Muscle layer of colon (tissue), 2 donors: ENCODE results near the gene DARS2.
A peak's percentile ranks its signal among the peaks of the same experiment; 100 is the strongest.
"Not testable (repeated sequence)": the region's sequence is repeated elsewhere in the genome, so short reads cannot be mapped to it uniquely, and the experiment has no call there.

Source experiments
- H3K27ac ChIP-seq: one replicate; pipeline ENCODE4 v1.7.0; 2013; ENCODE audit warnings: low read depth, mild to moderate bottlenecking, low read length, moderate library complexity
- H3K27me3 ChIP-seq, 2 donors: one replicate each; pipeline ENCODE4 v1.7.0; 2013; ENCODE audit warnings: low read length in 2 of 2, mild to moderate bottlenecking in 2 of 2; ENCODE audit not compliant: insufficient read depth in 2 of 2, control insufficient read depth in 1 of 2
- H3K36me3 ChIP-seq: one replicate; pipeline ENCODE4 v1.7.0; 2013; ENCODE audit warnings: mild to moderate bottlenecking, low read length; ENCODE audit not compliant: insufficient read depth
- H3K4me1 ChIP-seq: one replicate; pipeline ENCODE4 v1.7.0; 2013; ENCODE audit warnings: mild to moderate bottlenecking, low read length; ENCODE audit not compliant: insufficient read depth
- H3K4me3 ChIP-seq, 2 donors: one replicate each; pipeline ENCODE4 v1.7.0; 2013; ENCODE audit warnings: low read length in 2 of 2, low read depth in 1 of 2, mild to moderate bottlenecking in 1 of 2, moderate library complexity in 1 of 2
- H3K9ac ChIP-seq: one replicate; pipeline ENCODE4 v1.7.0; 2013; ENCODE audit warnings: low read length
- H3K9me3 ChIP-seq: one replicate; pipeline ENCODE4 v1.7.0; 2013; ENCODE audit warnings: mild to moderate bottlenecking, low read length
- donor health status: abdominal sarcoma.
- donor health status: Adenocarcinoma of cecum.

Gene DARS2

GRCh38 chr1:173823781-173824314, 625 bp upstream of the DARS2 start:
- Histone ChIP-seq H3K9me3 (no peaks in the 10 kb centered on the region), H3K27ac (peak overlapping the region; percentile 63), H3K36me3 (no peaks in the 10 kb centered on the region), H3K9ac (peak overlapping the region; percentile 55), H3K27me3 (no peaks in the 10 kb centered on the region), H3K4me1 (peaks cover 9% of the 10 kb centered on the region), H3K4me3 (peak overlapping the region; percentile 71 to 93)

- H3K9me3 ChIP-seq, result no peaks in the 10 kb centered on the region
Measured at GRCh38 chr1:173827611-173828010, 3.1 kb downstream of the DARS2 start.

DNA sequence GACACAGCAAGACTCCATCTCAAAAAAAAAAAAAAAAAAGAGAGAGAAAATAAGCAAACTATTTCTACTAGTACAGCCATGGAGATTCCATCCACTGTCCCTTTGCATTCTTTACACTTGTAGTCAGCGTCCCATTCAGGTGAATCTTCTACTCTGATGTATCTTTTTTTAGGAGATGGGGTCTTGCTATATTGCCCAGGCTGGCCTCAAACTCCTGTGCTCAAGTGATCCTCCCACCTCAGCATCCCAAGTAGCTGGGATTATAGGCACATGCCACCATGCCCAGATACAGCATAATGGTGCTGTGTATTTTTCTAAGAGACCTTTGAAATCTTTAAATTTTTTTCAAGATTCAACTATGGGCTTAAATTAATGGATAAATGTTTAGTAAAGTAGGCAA, 8.3 kb downstream of the DARS2 start:
- Histone ChIP-seq H3K27ac (no peak overlapping the region), H3K36me3 (peaks cover 6% of the 10 kb centered on the region), H3K9me3 (no peaks in the 10 kb centered on the region), H3K4me3 (no peak overlapping the region), H3K9ac (no peak overlapping the region), H3K27me3 (no peaks in the 10 kb centered on the region), H3K4me1 (no peaks in the 10 kb centered on the region)

More at GRCh38 chr1:173827611-173828010, 3.1 kb downstream of the DARS2 start:
- H3K9ac ChIP-seq, result no peak overlapping the region
- H3K4me3 ChIP-seq, result no peak overlapping the region
- H3K4me1 ChIP-seq, result peaks cover 9% of the 10 kb centered on the region
- H3K27ac ChIP-seq, result no peak overlapping the region
- peaks cover 6% of the 10 kb centered on the region for H3K36me3 ChIP-seq
- H3K27me3 ChIP-seq, result no peaks in the 10 kb centered on the region

DNA sequence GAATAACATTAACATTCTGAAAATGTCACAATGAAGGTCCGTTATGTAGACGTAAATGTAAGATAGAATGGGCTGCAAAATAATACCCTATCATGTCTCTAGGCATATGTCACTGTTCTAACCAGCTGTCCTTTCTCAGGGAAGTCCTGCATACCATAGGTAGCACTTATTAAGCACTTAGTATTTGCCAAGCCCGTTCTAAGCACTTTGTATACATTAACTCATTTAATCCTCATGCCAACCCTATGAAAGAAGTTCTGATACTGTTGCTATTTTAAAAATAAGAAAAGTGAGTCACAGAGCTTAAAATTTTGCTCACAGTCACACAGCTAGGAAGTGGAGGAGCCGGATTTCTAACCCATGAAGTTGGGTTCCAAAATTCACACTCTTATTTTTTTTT, 27.6 kb downstream of the DARS2 start:
- Histone ChIP-seq H3K9me3 (no peaks in the 10 kb centered on the region), H3K27ac (no peak overlapping the region), H3K9ac (no peak overlapping the region), H3K36me3 (peaks cover 15% of the 10 kb centered on the region), H3K4me1 (no peaks in the 10 kb centered on the region), H3K27me3 (no peaks in the 10 kb centered on the region), H3K4me3 (no peak overlapping the region)

- Histone ChIP-seq H3K4me3 (no peak overlapping the region), H3K27me3 (no peaks in the 10 kb centered on the region), H3K36me3 (peaks cover 24% of the 10 kb centered on the region), H3K4me1 (no peaks in the 10 kb centered on the region), H3K9me3 (no peaks in the 10 kb centered on the region), H3K27ac (no peak overlapping the region), H3K9ac (no peak overlapping the region)
Measured at GRCh38 chr1:173853074-173853473, 28.6 kb downstream of the DARS2 start.

GRCh38 chr1:173856014-173856413, 31.5 kb downstream of the DARS2 start:
- Histone ChIP-seq H3K9ac (no peak overlapping the region), H3K4me1 (no peaks in the 10 kb centered on the region), H3K4me3 (no peak overlapping the region), H3K36me3 (peaks cover 24% of the 10 kb centered on the region), H3K27me3 (no peaks in the 10 kb centered on the region), H3K9me3 (no peaks in the 10 kb centered on the region), H3K27ac (no peak overlapping the region)

DNA sequence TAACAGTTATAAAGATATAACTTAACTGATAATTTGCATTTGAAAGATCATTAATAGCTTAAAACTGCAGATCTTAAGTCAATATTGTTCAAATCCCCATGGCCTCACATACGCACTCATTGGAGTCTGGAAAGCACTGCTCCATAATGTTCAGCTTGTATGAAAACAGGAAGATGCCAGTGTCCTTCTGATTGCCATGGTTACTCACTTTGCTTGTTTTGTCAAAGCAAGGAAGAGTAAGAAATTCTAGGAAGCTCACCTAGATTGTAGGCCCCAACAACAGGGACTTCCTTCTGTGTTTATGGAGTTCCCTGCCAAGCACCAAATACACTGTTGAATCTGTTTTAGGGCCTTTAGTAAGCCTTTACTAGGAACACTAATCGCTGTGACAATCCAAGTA, 32.4 kb downstream of the DARS2 start:
- peaks cover 24% of the 10 kb centered on the region for H3K36me3 ChIP-seq
- H3K27me3 ChIP-seq, result no peaks in the 10 kb centered on the region
- H3K4me3 ChIP-seq, result no peak overlapping the region
- no peak overlapping the region for H3K27ac ChIP-seq
- H3K4me1 ChIP-seq, result no peaks in the 10 kb centered on the region
- no peak overlapping the region for H3K9ac ChIP-seq
- no peaks in the 10 kb centered on the region for H3K9me3 ChIP-seq

GRCh38 chr1:173857363-173857917, 33.0 kb downstream of the DARS2 start:
- no peak overlapping the region for H3K27ac ChIP-seq
- H3K36me3 ChIP-seq, result peaks cover 24% of the 10 kb centered on the region
- no peak overlapping the region for H3K4me3 ChIP-seq
- no peak overlapping the region for H3K9ac ChIP-seq
- H3K9me3 ChIP-seq, result no peaks in the 10 kb centered on the region
- no peaks in the 10 kb centered on the region for H3K4me1 ChIP-seq
- no peaks in the 10 kb centered on the region for H3K27me3 ChIP-seq

DNA sequence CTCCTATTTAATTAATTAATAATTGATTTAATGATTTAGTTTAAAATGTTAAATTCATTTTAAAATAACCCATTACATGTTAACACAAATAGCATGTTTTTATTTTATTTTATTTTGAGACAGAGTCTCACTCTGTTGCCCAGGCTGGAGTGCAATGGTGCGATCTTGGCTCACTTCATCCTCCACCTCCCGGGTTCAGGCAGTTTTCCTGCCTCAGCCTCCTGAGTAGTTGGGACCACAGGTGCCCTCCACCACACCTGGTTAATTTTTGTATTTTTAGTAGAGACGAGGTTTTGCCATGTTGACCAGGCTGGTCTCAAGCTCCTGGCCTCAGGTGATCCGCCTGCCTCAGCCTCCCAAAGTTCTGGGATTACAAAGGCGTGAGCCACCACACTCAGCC, 35.1 kb downstream of the DARS2 start:
- H3K27ac ChIP-seq, H3K4me1 ChIP-seq, H3K9me3 ChIP-seq, H3K4me3 ChIP-seq, H3K9ac ChIP-seq, H3K27me3 ChIP-seq: not testable (repeated sequence)
- peaks cover 28% of the 10 kb centered on the region for H3K36me3 ChIP-seq

DNA sequence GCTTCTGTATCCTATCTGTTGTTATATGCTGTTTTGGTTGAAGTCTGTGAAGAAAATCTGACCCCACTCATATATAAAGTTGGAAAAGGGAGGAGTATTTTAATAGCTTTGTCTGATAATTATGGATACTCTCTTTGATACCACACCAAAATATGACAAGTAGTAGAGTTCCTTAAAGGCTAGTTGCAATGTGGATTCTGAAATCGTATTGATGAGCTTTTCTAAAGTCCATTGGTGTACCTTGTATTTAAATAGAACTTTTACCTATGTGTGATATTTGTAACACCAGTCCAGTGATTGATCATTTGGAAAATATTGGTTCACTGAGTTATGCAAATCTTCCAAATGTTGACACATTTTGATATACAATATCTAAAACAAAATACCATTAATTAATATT, 35.6 kb downstream of the DARS2 start:
- Histone ChIP-seq H3K4me3 (no peak overlapping the region), H3K27me3 (no peaks in the 10 kb centered on the region), H3K4me1 (no peaks in the 10 kb centered on the region), H3K9ac (no peak overlapping the region), H3K27ac (no peak overlapping the region), H3K36me3 (peaks cover 33% of the 10 kb centered on the region), H3K9me3 (no peaks in the 10 kb centered on the region)

DNA sequence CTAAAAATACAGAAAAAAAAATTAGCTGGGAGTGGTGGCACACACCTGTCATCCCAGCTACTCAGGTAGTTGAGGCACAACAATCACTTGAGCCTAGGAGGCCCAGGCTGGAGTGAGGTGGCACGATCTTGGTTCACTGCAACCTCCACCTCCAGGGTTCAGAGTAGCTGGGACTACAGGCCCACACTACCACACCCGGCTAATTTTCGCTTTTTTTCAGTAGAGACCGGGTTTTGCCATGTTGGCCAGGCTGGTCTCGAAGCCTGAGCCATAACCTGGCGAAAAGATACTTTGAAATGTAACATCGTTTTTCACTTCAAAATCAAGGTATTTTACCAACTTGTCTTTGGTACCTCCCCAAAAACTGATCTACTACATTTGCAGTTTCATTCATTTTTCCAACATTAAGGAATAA, 37.3 kb downstream of the DARS2 start:
- Histone ChIP-seq H3K9me3 (no peaks in the 10 kb centered on the region), H3K9ac (no peak overlapping the region), H3K4me1 (peaks cover 5% of the 10 kb centered on the region), H3K27me3 (no peaks in the 10 kb centered on the region), H3K4me3 (no peak overlapping the region), H3K36me3 (peaks cover 47% of the 10 kb centered on the region), H3K27ac (no peak overlapping the region)

DNA sequence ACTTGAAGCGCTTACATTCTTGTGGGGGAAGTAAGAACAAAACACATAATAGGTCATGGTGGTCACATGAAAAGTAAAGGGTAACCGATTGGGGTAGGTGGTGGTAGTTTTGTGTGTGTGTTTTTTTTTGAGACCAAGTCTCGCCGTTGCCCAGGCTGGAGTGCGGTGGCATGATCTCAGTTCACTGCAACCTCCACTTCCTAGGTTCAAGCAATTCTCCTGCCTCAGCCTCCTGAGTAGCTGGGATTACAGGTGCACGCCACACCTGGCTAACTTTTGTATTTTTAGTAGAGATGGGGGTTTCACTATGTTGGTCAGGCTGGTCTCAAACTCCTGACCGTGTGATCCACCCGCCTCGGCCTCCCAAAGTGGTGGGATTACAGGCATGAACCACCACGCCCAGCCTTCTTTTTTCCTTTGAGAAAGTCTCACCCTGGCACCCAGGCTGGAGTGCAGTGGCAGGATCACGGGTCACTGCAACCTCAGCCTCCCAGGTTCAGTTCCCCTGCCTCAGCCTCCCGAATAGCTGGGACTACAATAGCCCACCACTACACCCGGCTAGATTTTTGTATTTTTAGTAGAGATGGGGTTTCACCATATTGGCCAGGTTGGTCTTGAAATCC, 37.8 kb downstream of the DARS2 start:
- not testable (repeated sequence) for H3K4me1 ChIP-seq, H3K9me3 ChIP-seq, H3K4me3 ChIP-seq, H3K9ac ChIP-seq, H3K27ac ChIP-seq, H3K27me3 ChIP-seq
- peaks cover 46% of the 10 kb centered on the region for H3K36me3 ChIP-seq
